IMR-90 (cell line): Measurements from ENCODE around the gene TOPORS. TPM values are rescaled to one million over a fixed set of nuclear protein-coding genes. Genes with fewer than 3 reads are reported as not detected.

ENCODE experiments used
- BHLHE40 ChIP-seq: fragments of 150-350 bp; IDR thresholded peaks from 2 replicates; pipeline ENCODE4 v1.6.1; 2016; ENCODE audit warnings: mild to moderate bottlenecking, low read depth, low read length
- FOS ChIP-seq: fragments of 150-350 bp; IDR thresholded peaks from 2 replicates; pipeline ENCODE4 v1.6.1; 2016; ENCODE audit warnings: low read depth, low read length
- MAZ ChIP-seq: IDR thresholded peaks from 2 replicates; pipeline ENCODE4 v1.6.1; 2012; ENCODE audit warnings: low read depth, mild to moderate bottlenecking, low read length, improper control_type of control experiment, moderate library complexity, borderline replicate concordance
- RAD21 ChIP-seq: IDR thresholded peaks from 2 replicates; pipeline ENCODE4 v1.6.1; 2012; ENCODE audit warnings: low read length, improper control_type of control experiment
- RFX5 ChIP-seq: IDR thresholded peaks from 2 replicates; pipeline ENCODE4 v1.8.0; 2012; ENCODE audit warnings: low read depth, mild to moderate bottlenecking, low read length, moderate library complexity
- polyA plus RNA-seq, 3 experiments: library from polyadenylated mRNA; depleted of rRNA; stranded (reverse); fragments of >200 nt; gene quantifications; 2 replicates each; pipeline ENCODE4 v1.2.3, GENCODE V29; 2012; ENCODE audit warnings: low replicate concordance in 1 of 3
- total RNA-seq: library from RNA; depleted of rRNA; stranded (reverse); fragments of >200 nt; gene quantifications from 2 replicates; pipeline ENCODE4 v1.2.3, GENCODE V29; 2012
- TF ChIP-seq, protein P1 (sequence below): fragments of 150-350 bp; IDR thresholded peaks from 2 replicates; pipeline ENCODE4 v1.6.1; 2017; ENCODE audit warnings: mild to moderate bottlenecking, antibody characterized with exemption, low read length, low read depth
- TF ChIP-seq, protein P2 (sequence below): fragments of 150-350 bp; IDR thresholded peaks from 2 replicates; pipeline ENCODE4 v1.6.1; 2016; ENCODE audit warnings: low read depth, mild to moderate bottlenecking, low read length, moderate library complexity, borderline replicate concordance

TOPORS gene
- total and polyA plus RNA-seq, 2 of the 4 experiments (the other 2 are of a cell fraction): 7.4 to 27.8 TPM

DNA sequence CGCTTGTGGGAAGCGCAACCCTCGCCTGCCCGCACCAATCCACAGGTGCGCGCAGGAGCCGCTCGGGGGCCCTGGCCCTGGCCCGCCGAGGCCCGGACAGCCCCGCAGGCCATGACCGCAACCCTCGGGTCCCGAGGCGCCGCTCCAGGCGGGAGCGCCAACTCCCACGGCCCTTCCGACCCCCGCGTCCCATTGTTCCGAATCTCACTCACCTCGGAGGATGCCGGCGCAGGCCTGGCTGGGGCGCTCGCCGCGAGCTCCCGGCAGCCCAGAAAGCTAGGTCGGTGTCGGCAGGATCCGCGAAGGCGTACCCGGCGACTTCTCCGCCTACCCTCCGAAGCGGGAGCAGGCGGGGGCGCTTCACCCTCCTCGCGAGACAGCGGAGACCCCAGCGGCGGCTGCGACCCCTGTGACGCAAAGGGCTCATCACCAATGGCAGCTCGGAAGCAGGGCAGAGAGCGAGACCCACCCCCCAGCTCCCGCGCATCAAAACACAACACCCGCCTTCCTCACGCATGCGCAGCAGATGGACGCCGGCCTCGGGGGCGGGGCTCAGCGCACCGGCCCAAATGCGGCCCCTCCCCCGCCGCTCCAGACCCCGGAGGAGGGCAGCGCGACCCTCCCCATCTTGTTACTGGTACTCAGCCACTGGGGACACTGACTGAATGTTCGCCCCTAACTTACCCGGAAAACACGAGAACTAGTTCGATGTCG lies 1.7 kb downstream of the TOPORS start (continued):
- TF ChIP-seq, protein P1, sequence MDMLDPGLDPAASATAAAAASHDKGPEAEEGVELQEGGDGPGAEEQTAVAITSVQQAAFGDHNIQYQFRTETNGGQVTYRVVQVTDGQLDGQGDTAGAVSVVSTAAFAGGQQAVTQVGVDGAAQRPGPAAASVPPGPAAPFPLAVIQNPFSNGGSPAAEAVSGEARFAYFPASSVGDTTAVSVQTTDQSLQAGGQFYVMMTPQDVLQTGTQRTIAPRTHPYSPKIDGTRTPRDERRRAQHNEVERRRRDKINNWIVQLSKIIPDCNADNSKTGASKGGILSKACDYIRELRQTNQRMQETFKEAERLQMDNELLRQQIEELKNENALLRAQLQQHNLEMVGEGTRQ: no peak
- TF ChIP-seq MAZ (peak; percentile 81), BHLHE40 (no peak), RAD21 (no peak), RFX5 (no peak), FOS (no peak)
- TF ChIP-seq, protein P2, sequence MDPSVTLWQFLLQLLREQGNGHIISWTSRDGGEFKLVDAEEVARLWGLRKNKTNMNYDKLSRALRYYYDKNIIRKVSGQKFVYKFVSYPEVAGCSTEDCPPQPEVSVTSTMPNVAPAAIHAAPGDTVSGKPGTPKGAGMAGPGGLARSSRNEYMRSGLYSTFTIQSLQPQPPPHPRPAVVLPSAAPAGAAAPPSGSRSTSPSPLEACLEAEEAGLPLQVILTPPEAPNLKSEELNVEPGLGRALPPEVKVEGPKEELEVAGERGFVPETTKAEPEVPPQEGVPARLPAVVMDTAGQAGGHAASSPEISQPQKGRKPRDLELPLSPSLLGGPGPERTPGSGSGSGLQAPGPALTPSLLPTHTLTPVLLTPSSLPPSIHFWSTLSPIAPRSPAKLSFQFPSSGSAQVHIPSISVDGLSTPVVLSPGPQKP: no peak
